Breast epithelium (tissue), 3 donors: ENCODE measurements around the gene SUPT20HL2.

Experiments used
- POLR2A ChIP-seq: fragments of 450-650 bp; IDR thresholded peaks from one replicate; pipeline ENCODE4 v1.6.1; 2016; ENCODE audit warnings: antibody characterized with exemption, mild to moderate bottlenecking, moderate library complexity
- POLR2AphosphoS5 ChIP-seq, 3 donors: sonication (generic); formaldehyde crosslinking; IDR thresholded peaks; one replicate each; pipeline ENCODE4 v1.6.1; 2017; ENCODE audit warnings: antibody characterized with exemption in 3 of 3
- TF ChIP-seq, protein P1 (sequence below), 3 donors: fragments of 450-650 bp; IDR thresholded peaks; one replicate each; pipeline ENCODE4 v1.5.1; 2016 to 2017; ENCODE audit warnings: antibody characterized with exemption in 3 of 3, mild to moderate bottlenecking in 3 of 3, moderate library complexity in 3 of 3

DNA sequence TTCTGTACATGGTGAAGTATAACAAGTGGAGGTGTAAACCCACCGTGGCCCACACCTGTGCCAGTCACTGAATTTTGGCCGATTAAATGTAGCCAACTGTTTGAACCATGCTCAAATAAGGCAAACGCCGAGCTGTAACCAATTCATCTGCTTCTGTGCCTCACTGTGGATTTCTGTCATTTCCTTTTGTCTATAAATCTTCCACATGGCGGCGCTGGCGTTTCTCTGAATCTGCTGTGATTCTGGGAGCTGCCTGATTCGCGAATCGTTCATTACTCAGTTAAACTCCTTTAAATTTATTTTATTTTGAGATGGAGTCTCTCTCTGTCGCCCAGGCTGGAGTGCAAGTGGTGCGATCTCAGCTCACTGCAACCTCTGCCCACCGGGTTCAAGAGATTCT lies 19.2 kb downstream of the SUPT20HL2 start:
- TF ChIP-seq POLR2A = no peak
- no peak for TF ChIP-seq POLR2AphosphoS5 (IDR thresholded peaks at IDR 0.05)
- TF ChIP-seq, protein P1, sequence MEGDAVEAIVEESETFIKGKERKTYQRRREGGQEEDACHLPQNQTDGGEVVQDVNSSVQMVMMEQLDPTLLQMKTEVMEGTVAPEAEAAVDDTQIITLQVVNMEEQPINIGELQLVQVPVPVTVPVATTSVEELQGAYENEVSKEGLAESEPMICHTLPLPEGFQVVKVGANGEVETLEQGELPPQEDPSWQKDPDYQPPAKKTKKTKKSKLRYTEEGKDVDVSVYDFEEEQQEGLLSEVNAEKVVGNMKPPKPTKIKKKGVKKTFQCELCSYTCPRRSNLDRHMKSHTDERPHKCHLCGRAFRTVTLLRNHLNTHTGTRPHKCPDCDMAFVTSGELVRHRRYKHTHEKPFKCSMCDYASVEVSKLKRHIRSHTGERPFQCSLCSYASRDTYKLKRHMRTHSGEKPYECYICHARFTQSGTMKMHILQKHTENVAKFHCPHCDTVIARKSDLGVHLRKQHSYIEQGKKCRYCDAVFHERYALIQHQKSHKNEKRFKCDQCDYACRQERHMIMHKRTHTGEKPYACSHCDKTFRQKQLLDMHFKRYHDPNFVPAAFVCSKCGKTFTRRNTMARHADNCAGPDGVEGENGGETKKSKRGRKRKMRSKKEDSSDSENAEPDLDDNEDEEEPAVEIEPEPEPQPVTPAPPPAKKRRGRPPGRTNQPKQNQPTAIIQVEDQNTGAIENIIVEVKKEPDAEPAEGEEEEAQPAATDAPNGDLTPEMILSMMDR (IDR thresholded peaks at IDR 0.05) = no peak
